Upper lobe of left lung (tissue), 6 donors: ENCODE data around the gene TMEM192. TPM values are rescaled to one million over a fixed set of nuclear protein-coding genes. Genes with fewer than 3 reads are reported as not detected.
A peak's percentile ranks its signal among the peaks of the same experiment; 100 is the strongest.

Experiments used
- ATAC-seq, 2 donors: fragments of 200-7000 bp; cut with Tn5 transposase; one replicate each; pipeline ENCODE4 v1.9.1; 2022; ENCODE audit warnings: mild to moderate bottlenecking in 2 of 2, moderate library complexity in 2 of 2; ENCODE audit not compliant: low FRiP score in 2 of 2
- DNase-seq, 2 donors: peaks; one replicate each; pipeline ENCODE4 v3.0.0-alpha.2; 2019 to 2020
- H3K27ac ChIP-seq, 4 donors: fragments of 200-600 bp; sonication (generic); one replicate each; pipeline ENCODE4 v1.5.1; 2016 to 2019
- H3K27me3 ChIP-seq, 4 donors: fragments of 200-600 bp; sonication (generic); one replicate each; pipeline ENCODE4 v1.5.1; 2017 to 2019
- H3K36me3 ChIP-seq, 4 donors: fragments of 200-600 bp; sonication (generic); one replicate each; pipeline ENCODE4 v1.5.1; 2016 to 2019
- H3K4me1 ChIP-seq, 4 donors: fragments of 200-600 bp; sonication (generic); one replicate each; pipeline ENCODE4 v1.5.1; 2018 to 2019
- H3K4me3 ChIP-seq, 4 donors: fragments of 200-600 bp; sonication (generic); one replicate each; pipeline ENCODE4 v1.5.1; 2017 to 2019; ENCODE audit warnings: mild to moderate bottlenecking in 2 of 4, moderate library complexity in 1 of 4
- H3K9me3 ChIP-seq, 4 donors: fragments of 200-600 bp; sonication (generic); one replicate each; pipeline ENCODE4 v1.5.1; 2018 to 2019
- EP300 ChIP-seq, 4 donors: sonication (generic); formaldehyde crosslinking; IDR thresholded peaks; one replicate each; pipeline ENCODE4 v1.5.1; 2017; ENCODE audit warnings: antibody characterized with exemption in 4 of 4, control low read depth in 2 of 4
- POLR2A ChIP-seq, 4 donors: fragments of 450-650 bp; IDR thresholded peaks; one replicate each; pipeline ENCODE4 v1.5.1; 2016 to 2017; ENCODE audit warnings: antibody characterized with exemption in 4 of 4, mild to moderate bottlenecking in 2 of 4
- POLR2AphosphoS5 ChIP-seq, 2 donors: sonication (generic); formaldehyde crosslinking; IDR thresholded peaks; one replicate each; pipeline ENCODE4 v1.5.1; 2017; ENCODE audit warnings: antibody characterized with exemption in 2 of 2
- WGBS, 2 donors: methylation state at CpG; one replicate each; pipeline ENCODE4 v1.1.5; 2017 to 2018; 5-methylcytosine and 5-hydroxymethylcytosine counted together
- total RNA-seq, 6 donors: library from RNA; depleted of rRNA in 4 of 6; stranded (reverse); fragments of >200 nt in 4 of 6; gene quantifications; one replicate each; pipeline versions ENCODE4 v1.1.0 to v1.2.1, GENCODE V29; 2016 to 2021
- TF ChIP-seq, protein P1 (sequence below), 6 experiments: fragments of 450-650 bp in 4 of 6; fragments of 200-600 bp in 2 of 6; sonication (generic) in 2 of 6; IDR thresholded peaks; one replicate each; pipeline ENCODE4 v1.5.1; 2016 to 2019; ENCODE audit warnings: antibody characterized with exemption in 6 of 6
- donor health status: DM: no; HTN: no; CAD: no; lungs with moderate emphysema.
- donor health status: DM: no; HTN: yes; CAD: no; lungs with severe emphysema.

Gene TMEM192
- 10 to 100 TPM in 4 of 6 donors, 1 to 10 TPM in 2; 6.2 to 20.7 (median 14.9) TPM for total RNA-seq

DNA sequence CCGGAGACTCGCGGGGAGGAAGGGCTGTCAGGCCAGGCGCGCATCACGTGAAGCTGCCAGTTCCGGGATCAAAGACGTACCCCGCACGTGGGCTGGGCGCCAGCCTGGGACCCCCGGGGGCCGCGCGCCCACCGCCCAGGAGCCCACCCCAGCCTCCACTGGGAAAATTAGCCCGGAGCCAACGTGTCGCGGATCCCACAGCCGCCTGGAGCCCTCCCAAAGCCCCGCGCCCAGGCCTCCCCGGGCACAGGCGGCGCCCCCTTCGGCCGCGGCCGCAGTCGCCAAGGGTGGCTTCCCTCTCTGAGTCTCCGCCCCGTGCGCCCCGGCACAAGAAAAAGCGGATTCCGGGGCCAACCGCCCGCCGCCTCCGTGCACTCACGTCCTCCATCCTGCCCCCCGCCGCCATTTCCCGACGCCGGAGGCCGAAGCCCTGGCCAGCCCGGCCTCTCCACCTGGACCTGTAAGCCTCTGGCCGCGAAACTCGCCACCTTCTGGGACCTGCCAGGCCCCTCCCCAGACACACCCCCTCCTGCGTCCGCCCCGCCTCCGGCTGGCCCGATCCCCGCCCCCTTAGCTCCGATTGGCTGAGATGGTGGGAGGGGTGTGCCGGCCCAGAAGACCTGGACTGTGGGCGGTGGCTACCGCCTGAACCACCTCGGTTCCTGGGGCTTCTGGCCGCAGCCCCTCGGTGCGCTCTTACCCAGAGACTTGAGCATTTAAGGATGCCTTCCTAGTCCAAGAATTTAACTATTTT lies at the start of gene TMEM192:
TSS of gene TMEM192 (minus strand) at position 493 of the 754 bp plus-strand sequence. CDS start at position 406, 87 bp downstream.
- Histone ChIP-seq H3K27me3 (no peaks in the 10 kb centered on the region), H3K9me3 (no peaks in the 10 kb centered on the region), H3K4me3 (peak within 1 kb of the TSS; percentile 66 to 97 (median 95)), H3K36me3 (no peaks in the 10 kb centered on the region), H3K27ac (peak within 1 kb of the TSS; percentile 89 to 93 (median 90)), H3K4me1 (peaks cover 4 to 18% (median 12%) of the 10 kb centered on the region in 4 donors)
- ATAC-seq (peak; percentile 100), DNase-seq (peak; percentile 97)
- WGBS, 2 donors = 0% methylated on average over 22 to 43 of the region's 66 CpGs
- TF ChIP-seq, protein P1, sequence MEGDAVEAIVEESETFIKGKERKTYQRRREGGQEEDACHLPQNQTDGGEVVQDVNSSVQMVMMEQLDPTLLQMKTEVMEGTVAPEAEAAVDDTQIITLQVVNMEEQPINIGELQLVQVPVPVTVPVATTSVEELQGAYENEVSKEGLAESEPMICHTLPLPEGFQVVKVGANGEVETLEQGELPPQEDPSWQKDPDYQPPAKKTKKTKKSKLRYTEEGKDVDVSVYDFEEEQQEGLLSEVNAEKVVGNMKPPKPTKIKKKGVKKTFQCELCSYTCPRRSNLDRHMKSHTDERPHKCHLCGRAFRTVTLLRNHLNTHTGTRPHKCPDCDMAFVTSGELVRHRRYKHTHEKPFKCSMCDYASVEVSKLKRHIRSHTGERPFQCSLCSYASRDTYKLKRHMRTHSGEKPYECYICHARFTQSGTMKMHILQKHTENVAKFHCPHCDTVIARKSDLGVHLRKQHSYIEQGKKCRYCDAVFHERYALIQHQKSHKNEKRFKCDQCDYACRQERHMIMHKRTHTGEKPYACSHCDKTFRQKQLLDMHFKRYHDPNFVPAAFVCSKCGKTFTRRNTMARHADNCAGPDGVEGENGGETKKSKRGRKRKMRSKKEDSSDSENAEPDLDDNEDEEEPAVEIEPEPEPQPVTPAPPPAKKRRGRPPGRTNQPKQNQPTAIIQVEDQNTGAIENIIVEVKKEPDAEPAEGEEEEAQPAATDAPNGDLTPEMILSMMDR (IDR thresholded peaks at IDR 0.05) = peak; percentile 19 to 68 (median 49)
- TF ChIP-seq POLR2AphosphoS5 (IDR thresholded peaks at IDR 0.05) (peak in 1 of 2 donors; percentile 68), POLR2A (IDR thresholded peaks at IDR 0.05) (peak in 3 of 4 donors; percentile 43 to 83 (median 71)), EP300 (IDR thresholded peaks at IDR 0.05) (no peak)

DNA sequence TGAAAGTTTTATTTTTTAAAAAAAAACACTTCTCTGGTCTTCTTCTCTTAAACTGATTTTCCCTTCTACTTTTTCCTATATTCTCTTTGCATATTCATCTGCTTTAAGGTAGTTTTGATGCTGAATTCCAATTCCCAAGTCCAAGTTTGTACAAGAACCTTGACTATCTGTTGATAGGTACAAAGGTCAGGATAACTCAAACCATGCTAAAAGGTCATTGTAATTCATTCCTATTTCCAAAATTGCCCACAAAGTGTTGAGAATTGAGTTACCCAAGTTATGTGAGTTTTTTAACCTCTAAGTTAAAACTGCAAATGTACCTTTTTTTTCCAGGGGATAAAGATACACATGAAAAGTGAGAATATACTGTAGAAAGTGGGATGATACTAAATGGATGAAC lies 46.1 kb upstream of the TMEM192 start:
- ATAC-seq (no peak), DNase-seq (no peak)
- H3K4me3 ChIP-seq = no peak overlapping the region
- H3K9me3 ChIP-seq = no peaks in the 10 kb centered on the region
- H3K4me1 ChIP-seq = no peaks in the 10 kb centered on the region
- TF ChIP-seq, protein P1 (IDR thresholded peaks at IDR 0.05) = no peak
- TF ChIP-seq POLR2A (IDR thresholded peaks at IDR 0.05) (no peak), POLR2AphosphoS5 (IDR thresholded peaks at IDR 0.05) (no peak), EP300 (IDR thresholded peaks at IDR 0.05) (no peak)
- no peaks in the 10 kb centered on the region for H3K36me3 ChIP-seq
- H3K27me3 ChIP-seq = no peaks in the 10 kb centered on the region
- H3K27ac ChIP-seq = no peak overlapping the region

DNA sequence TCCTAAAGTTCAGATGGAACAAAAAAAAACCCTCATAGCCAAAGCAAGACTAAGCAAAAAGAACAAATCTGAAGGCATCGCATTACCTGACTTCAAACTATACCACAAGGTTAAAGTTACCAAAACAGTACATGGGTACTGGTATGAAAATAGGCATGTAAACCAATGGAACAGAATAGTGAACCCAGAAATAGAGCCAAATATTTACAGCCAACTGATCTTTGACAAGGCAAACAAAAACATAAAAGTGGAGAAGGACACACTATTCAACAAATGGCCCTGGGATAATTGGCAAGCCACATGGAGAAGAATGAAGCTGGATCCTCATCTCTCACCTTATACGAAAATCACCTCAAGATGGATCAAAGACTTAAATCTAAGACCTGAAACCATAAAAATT lies 44.2 kb upstream of the TMEM192 start:
- no peak for ATAC-seq
- TF ChIP-seq POLR2AphosphoS5 (IDR thresholded peaks at IDR 0.05) = no peak
- no peak for TF ChIP-seq EP300 (IDR thresholded peaks at IDR 0.05)
- no peak for TF ChIP-seq POLR2A (IDR thresholded peaks at IDR 0.05)
- TF ChIP-seq, protein P1 (IDR thresholded peaks at IDR 0.05) = no peak
- no peak for DNase-seq
- WGBS, 2 donors = 90 to 91% methylated on average over 2 of the region's 2 CpGs
- Histone ChIP-seq H3K27me3 (no peaks in the 10 kb centered on the region), H3K27ac (no peak overlapping the region), H3K36me3 (no peaks in the 10 kb centered on the region), H3K4me1 (no peaks in the 10 kb centered on the region), H3K4me3 (no peak overlapping the region), H3K9me3 (no peaks in the 10 kb centered on the region)

DNA sequence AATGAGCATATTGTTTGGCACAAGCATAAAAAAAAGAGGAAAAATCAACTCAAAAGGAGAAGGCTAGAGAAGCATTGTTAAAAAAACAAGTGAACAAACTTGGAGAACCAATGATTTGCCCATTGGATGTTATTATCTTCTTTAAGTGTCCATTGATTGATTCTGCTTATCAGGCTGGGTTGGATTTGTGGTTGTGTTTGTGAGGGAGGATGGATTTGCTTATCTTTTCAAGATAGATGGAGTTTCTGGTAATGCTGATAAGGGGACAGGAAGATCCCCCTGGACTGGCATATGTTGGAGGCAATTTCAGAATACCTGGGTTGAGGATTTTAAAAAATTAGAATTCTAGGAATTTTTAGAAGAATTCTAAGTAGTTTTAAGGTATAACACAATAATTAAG lies 41.8 kb upstream of the TMEM192 start:
- no peak for ATAC-seq
- no peak for DNase-seq
- Histone ChIP-seq H3K27me3 (no peaks in the 10 kb centered on the region), H3K36me3 (no peaks in the 10 kb centered on the region), H3K27ac (no peak overlapping the region), H3K4me3 (no peak overlapping the region), H3K4me1 (no peaks in the 10 kb centered on the region), H3K9me3 (no peaks in the 10 kb centered on the region)
- TF ChIP-seq, protein P1 (IDR thresholded peaks at IDR 0.05) = no peak
- TF ChIP-seq POLR2A (IDR thresholded peaks at IDR 0.05) = no peak
- TF ChIP-seq POLR2AphosphoS5 (IDR thresholded peaks at IDR 0.05) = no peak
- no peak for TF ChIP-seq EP300 (IDR thresholded peaks at IDR 0.05)

DNA sequence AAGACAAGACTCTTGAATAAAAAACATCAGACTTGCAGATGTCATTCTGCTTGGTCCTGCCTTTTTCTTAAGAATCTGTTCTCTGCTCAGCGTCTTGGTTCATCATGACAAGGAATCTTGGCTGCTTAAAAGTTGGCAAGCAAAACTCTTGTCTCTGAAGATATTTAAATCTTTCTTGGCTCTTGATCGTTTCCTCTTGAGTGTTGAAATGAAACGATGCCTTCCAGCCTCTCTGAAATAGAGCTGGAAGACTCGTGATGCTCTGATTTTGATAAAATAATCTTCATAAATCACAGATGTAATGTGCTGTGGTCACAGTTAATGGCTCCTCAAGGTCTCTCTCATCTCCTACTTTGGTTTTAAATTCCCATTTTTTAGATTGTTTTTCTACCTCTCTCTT lies 39.9 kb upstream of the TMEM192 start:
- no peaks in the 10 kb centered on the region for H3K9me3 ChIP-seq
- H3K27ac ChIP-seq = no peak overlapping the region
- WGBS, 2 donors = 48 to 60% methylated on average over 4 of the region's 4 CpGs
- TF ChIP-seq EP300 (IDR thresholded peaks at IDR 0.05) (no peak), POLR2AphosphoS5 (IDR thresholded peaks at IDR 0.05) (no peak), POLR2A (IDR thresholded peaks at IDR 0.05) (no peak)
- TF ChIP-seq, protein P1 (IDR thresholded peaks at IDR 0.05) = no peak
- H3K27me3 ChIP-seq = no peaks in the 10 kb centered on the region
- H3K36me3 ChIP-seq = no peaks in the 10 kb centered on the region
- DNase-seq = no peak
- H3K4me1 ChIP-seq = no peaks in the 10 kb centered on the region
- H3K4me3 ChIP-seq = no peak overlapping the region
- ATAC-seq = peak in 1 of 2 donors; percentile 28
